Spinal cord (tissue), 10 donors: ENCODE measurements around the gene BCAS1. TPM values are rescaled to one million over a fixed set of nuclear protein-coding genes. Genes with fewer than 3 reads are reported as not detected.
A peak's percentile ranks its signal among the peaks of the same experiment; 100 is the strongest.

Experiments used
- DNase-seq, 6 donors: peaks; one replicate each; pipeline versions ENCODE4 v3.0.0 to v3.0.0-alpha.2; 2013 to 2015; ENCODE audit warnings: low spot score in 6 of 6, low read depth in 4 of 6
- H3K27ac ChIP-seq: one replicate; pipeline ENCODE4 v1.5.1; 2013; ENCODE audit warnings: low read depth, low read length, control low read depth
- H3K27me3 ChIP-seq: one replicate; pipeline ENCODE4 v1.6.1; 2013; ENCODE audit warnings: low read length; ENCODE audit not compliant: control insufficient read depth, insufficient read depth
- H3K36me3 ChIP-seq: one replicate; pipeline ENCODE4 v1.6.1; 2013; ENCODE audit warnings: low read length; ENCODE audit not compliant: control insufficient read depth, insufficient read depth
- H3K4me1 ChIP-seq: one replicate; pipeline ENCODE4 v1.6.1; 2013; ENCODE audit warnings: low read length; ENCODE audit not compliant: control insufficient read depth, insufficient read depth
- H3K4me3 ChIP-seq: one replicate; pipeline ENCODE4 v1.5.1; 2013; ENCODE audit warnings: low read depth, low read length, control low read depth
- H3K9me3 ChIP-seq: one replicate; pipeline ENCODE4 v1.6.1; 2013; ENCODE audit warnings: low read length; ENCODE audit not compliant: control insufficient read depth, insufficient read depth
- WGBS: methylation state at CpG from one replicate; pipeline ENCODE4 v1.1.5; 2013; ENCODE audit warnings: missing lambda C conversion rate; ENCODE audit not compliant: insufficient coverage; 5-methylcytosine and 5-hydroxymethylcytosine counted together
- polyA plus RNA-seq, 2 donors: library from polyadenylated mRNA; unstranded; fragments of 120-200 nt; gene quantifications; one replicate each; pipeline ENCODE4 v1.2.1, GENCODE V29; 2013; ENCODE audit not compliant: insufficient read length in 2 of 2
- total RNA-seq, 2 donors: library from RNA; depleted of rRNA in 1 of 2; stranded (reverse); fragments of 120-200 nt in 1 of 2; fragments of >200 nt in 1 of 2; gene quantifications; one replicate each; pipeline versions ENCODE4 v1.2.3 to v1.2.4, GENCODE V29; 2013 to 2014
- donor health status: healthy.

Gene BCAS1
- total and polyA plus RNA-seq, 4 donors: 93.3 to 402 (median 189) TPM

- WGBS: 94% methylated on average over 5 of the region's 6 CpGs
- H3K4me1 ChIP-seq: no peaks in the 10 kb centered on the region
- no peaks in the 10 kb centered on the region for H3K36me3 ChIP-seq
- H3K9me3 ChIP-seq: no peaks in the 10 kb centered on the region
- H3K27ac ChIP-seq: no peak overlapping the region
- no peaks in the 10 kb centered on the region for H3K27me3 ChIP-seq
- H3K4me3 ChIP-seq: no peak overlapping the region
- no peak for DNase-seq
Measured at GRCh38 chr20:54103762-54104600, 33.6 kb upstream of the BCAS1 start.

- no peaks in the 10 kb centered on the region for H3K9me3 ChIP-seq
- H3K36me3 ChIP-seq: no peaks in the 10 kb centered on the region
- peak in 2 of 6 donors; percentile 40 to 45 for DNase-seq
- H3K27me3 ChIP-seq: no peaks in the 10 kb centered on the region
- no peak overlapping the region for H3K27ac ChIP-seq
- H3K4me1 ChIP-seq: no peaks in the 10 kb centered on the region
- WGBS: 50% methylated on average over 3 of the region's 11 CpGs
- no peak overlapping the region for H3K4me3 ChIP-seq
Measured at GRCh38 chr20:54103067-54103761, 32.8 kb upstream of the BCAS1 start.

GRCh38 chr20:54102543-54102942, 32.1 kb upstream of the BCAS1 start:
- WGBS: 100% methylated on average over 2 of the region's 2 CpGs
- no peaks in the 10 kb centered on the region for H3K27me3 ChIP-seq
- no peak for DNase-seq
- no peaks in the 10 kb centered on the region for H3K9me3 ChIP-seq
- H3K36me3 ChIP-seq: no peaks in the 10 kb centered on the region
- no peak overlapping the region for H3K27ac ChIP-seq
- no peaks in the 10 kb centered on the region for H3K4me1 ChIP-seq
- no peak overlapping the region for H3K4me3 ChIP-seq

GRCh38 chr20:54100563-54100962, 30.2 kb upstream of the BCAS1 start:
- Histone ChIP-seq H3K27me3 (no peaks in the 10 kb centered on the region), H3K9me3 (no peaks in the 10 kb centered on the region), H3K4me1 (no peaks in the 10 kb centered on the region), H3K27ac (no peak overlapping the region), H3K36me3 (no peaks in the 10 kb centered on the region), H3K4me3 (no peak overlapping the region)
- WGBS: no CpG with 5 or more reads among the region's 2 CpGs
- no peak for DNase-seq

- H3K9me3 ChIP-seq: no peaks in the 10 kb centered on the region
- no peaks in the 10 kb centered on the region for H3K36me3 ChIP-seq
- no peaks in the 10 kb centered on the region for H3K4me1 ChIP-seq
- DNase-seq: no peak
- WGBS: no CpG with 5 or more reads among the region's 3 CpGs
- no peak overlapping the region for H3K4me3 ChIP-seq
- no peak overlapping the region for H3K27ac ChIP-seq
- no peaks in the 10 kb centered on the region for H3K27me3 ChIP-seq
Measured at GRCh38 chr20:54099894-54100293, 29.5 kb upstream of the BCAS1 start.

- Histone ChIP-seq H3K4me3 (no peak overlapping the region), H3K27ac (no peak overlapping the region), H3K36me3 (no peaks in the 10 kb centered on the region), H3K4me1 (no peaks in the 10 kb centered on the region), H3K9me3 (no peaks in the 10 kb centered on the region), H3K27me3 (no peaks in the 10 kb centered on the region)
- WGBS: 95% methylated on average over 2 of the region's 3 CpGs
- no peak for DNase-seq
Measured at GRCh38 chr20:54098047-54098446, 27.7 kb upstream of the BCAS1 start.

- H3K36me3 ChIP-seq: no peaks in the 10 kb centered on the region
- H3K27ac ChIP-seq: no peak overlapping the region
- 67% methylated on average over 2 of the region's 2 CpGs for WGBS
- DNase-seq: no peak
- H3K27me3 ChIP-seq: no peaks in the 10 kb centered on the region
- H3K4me3 ChIP-seq: no peak overlapping the region
- H3K4me1 ChIP-seq: no peaks in the 10 kb centered on the region
- no peaks in the 10 kb centered on the region for H3K9me3 ChIP-seq
Measured at GRCh38 chr20:54097236-54097529, 26.8 kb upstream of the BCAS1 start.

- WGBS: no CpG with 5 or more reads among the region's 1 CpG
- Histone ChIP-seq H3K4me3 (no peak overlapping the region), H3K4me1 (no peaks in the 10 kb centered on the region), H3K36me3 (no peaks in the 10 kb centered on the region), H3K27me3 (no peaks in the 10 kb centered on the region), H3K27ac (no peak overlapping the region), H3K9me3 (no peaks in the 10 kb centered on the region)
- no peak for DNase-seq
Measured at GRCh38 chr20:54095824-54096223, 25.4 kb upstream of the BCAS1 start.

- Histone ChIP-seq H3K4me3 (no peak overlapping the region), H3K36me3 (no peaks in the 10 kb centered on the region), H3K4me1 (no peaks in the 10 kb centered on the region), H3K27me3 (no peaks in the 10 kb centered on the region), H3K9me3 (no peaks in the 10 kb centered on the region), H3K27ac (peak overlapping the region; percentile 35)
- DNase-seq: no peak
- 83% methylated on average over 5 of the region's 5 CpGs for WGBS
Measured at GRCh38 chr20:54094268-54094580, 23.8 kb upstream of the BCAS1 start.
